Upper lobe of right lung (tissue), 1 donor: Measurements from ENCODE around the gene FRZB. TPM values are rescaled to one million over a fixed set of nuclear protein-coding genes. Genes with fewer than 3 reads are reported as not detected.

ENCODE experiments used
- ATAC-seq: fragments of 200-7000 bp; cut with Tn5 transposase; one replicate; pipeline ENCODE4 v1.9.1; 2020; ENCODE audit warnings: mild to moderate bottlenecking, moderate library complexity
- DNase-seq: peaks from one replicate; pipeline ENCODE4 v3.0.0-alpha.2; 2020
- H3K27ac ChIP-seq: fragments of 200-600 bp; one replicate; pipeline ENCODE4 v1.8.0; 2022
- H3K27me3 ChIP-seq: fragments of 200-600 bp; one replicate; pipeline ENCODE4 v1.8.0; 2022; ENCODE audit warnings: mild to moderate bottlenecking
- H3K36me3 ChIP-seq: fragments of 200-600 bp; one replicate; pipeline ENCODE4 v1.8.0; 2022
- H3K4me1 ChIP-seq: fragments of 200-600 bp; one replicate; pipeline ENCODE4 v1.8.0; 2022
- H3K4me3 ChIP-seq: fragments of 200-600 bp; one replicate; pipeline ENCODE4 v1.8.0; 2022; ENCODE audit warnings: mild to moderate bottlenecking
- H3K9me3 ChIP-seq: fragments of 200-600 bp; one replicate; pipeline ENCODE4 v1.8.0; 2022
- intact Hi-C: fragments of 100-400 bp; cut with DNase I; formaldehyde crosslinking; loops from one replicate; pipeline ENCODE4 v1.11.0; 2022
- total RNA-seq: library from RNA; stranded (reverse); fragmentation: NEBNext Ultra II Directional; extraction: Animal tissue kit (Norgen Biotek cat#: 25700); gene quantifications from one replicate; pipeline ENCODE4 v1.2.1, GENCODE V29; 2021
- TF ChIP-seq, protein P1 (sequence below): fragments of 200-600 bp; IDR thresholded peaks from one replicate; pipeline ENCODE4 v1.8.0; 2022; ENCODE audit warnings: antibody characterized with exemption
- donor health status: DM: no; HTN: yes; CAD: no; lungs with severe emphysema.

FRZB gene
- total RNA-seq, 1 donor from 2014 or later: 14.0 TPM

DNA sequence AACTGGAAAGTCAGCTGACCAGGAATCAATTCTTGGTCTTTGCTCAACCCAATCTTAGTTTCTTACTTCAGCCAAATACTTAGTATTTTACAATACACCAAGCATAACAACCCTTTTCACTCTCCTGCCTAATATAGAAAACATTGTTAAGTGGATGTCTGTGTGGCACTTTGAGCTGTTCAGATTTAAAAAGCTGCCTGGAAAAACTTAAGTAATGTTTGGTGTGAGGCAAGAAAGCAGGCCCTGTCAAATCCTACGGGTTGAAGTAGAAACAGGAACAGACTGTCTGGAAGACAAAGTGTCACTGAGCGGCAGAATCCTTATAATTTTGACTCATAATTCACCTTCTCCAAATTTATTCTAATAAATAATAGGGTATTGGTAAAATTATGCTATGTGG, 37.1 kb upstream of the FRZB start:
- no peaks in the 10 kb centered on the region for H3K27me3 ChIP-seq
- intact Hi-C loops: no loop called here
- DNase-seq: no peak
- no peak for ATAC-seq
- no peaks in the 10 kb centered on the region for H3K9me3 ChIP-seq
- H3K4me1 ChIP-seq: no peaks in the 10 kb centered on the region
- no peak overlapping the region for H3K4me3 ChIP-seq
- peaks cover 5% of the 10 kb centered on the region for H3K36me3 ChIP-seq
- no peak overlapping the region for H3K27ac ChIP-seq
- TF ChIP-seq, protein P1, sequence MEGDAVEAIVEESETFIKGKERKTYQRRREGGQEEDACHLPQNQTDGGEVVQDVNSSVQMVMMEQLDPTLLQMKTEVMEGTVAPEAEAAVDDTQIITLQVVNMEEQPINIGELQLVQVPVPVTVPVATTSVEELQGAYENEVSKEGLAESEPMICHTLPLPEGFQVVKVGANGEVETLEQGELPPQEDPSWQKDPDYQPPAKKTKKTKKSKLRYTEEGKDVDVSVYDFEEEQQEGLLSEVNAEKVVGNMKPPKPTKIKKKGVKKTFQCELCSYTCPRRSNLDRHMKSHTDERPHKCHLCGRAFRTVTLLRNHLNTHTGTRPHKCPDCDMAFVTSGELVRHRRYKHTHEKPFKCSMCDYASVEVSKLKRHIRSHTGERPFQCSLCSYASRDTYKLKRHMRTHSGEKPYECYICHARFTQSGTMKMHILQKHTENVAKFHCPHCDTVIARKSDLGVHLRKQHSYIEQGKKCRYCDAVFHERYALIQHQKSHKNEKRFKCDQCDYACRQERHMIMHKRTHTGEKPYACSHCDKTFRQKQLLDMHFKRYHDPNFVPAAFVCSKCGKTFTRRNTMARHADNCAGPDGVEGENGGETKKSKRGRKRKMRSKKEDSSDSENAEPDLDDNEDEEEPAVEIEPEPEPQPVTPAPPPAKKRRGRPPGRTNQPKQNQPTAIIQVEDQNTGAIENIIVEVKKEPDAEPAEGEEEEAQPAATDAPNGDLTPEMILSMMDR: no peak

DNA sequence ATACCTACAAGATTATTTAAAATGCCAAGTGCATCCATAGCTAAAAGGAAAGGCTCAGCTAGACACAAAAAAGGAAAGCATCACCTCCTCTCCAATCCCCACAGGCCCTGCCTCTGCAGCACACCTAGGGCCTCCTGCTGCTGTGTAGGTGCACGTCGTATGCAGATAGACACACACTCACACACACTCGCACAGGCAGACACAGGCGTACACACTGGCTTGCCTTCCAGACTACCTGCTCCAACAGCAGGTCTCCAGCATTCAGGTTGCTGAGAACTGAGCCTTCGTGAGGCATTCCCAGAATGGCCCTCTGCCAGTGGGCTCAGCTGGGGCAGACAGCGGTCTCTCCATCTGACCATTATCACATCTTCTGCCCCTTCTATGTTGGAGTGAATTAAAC, 35.3 kb upstream of the FRZB start:
- TF ChIP-seq, protein P1: no peak
- H3K9me3 ChIP-seq: no peaks in the 10 kb centered on the region
- ATAC-seq (peak; percentile 30), DNase-seq (no peak)
- intact Hi-C loops: no loop called here
- H3K27me3 ChIP-seq: no peaks in the 10 kb centered on the region
- no peaks in the 10 kb centered on the region for H3K4me1 ChIP-seq
- peaks cover 5% of the 10 kb centered on the region for H3K36me3 ChIP-seq
- no peak overlapping the region for H3K4me3 ChIP-seq
- no peak overlapping the region for H3K27ac ChIP-seq

DNA sequence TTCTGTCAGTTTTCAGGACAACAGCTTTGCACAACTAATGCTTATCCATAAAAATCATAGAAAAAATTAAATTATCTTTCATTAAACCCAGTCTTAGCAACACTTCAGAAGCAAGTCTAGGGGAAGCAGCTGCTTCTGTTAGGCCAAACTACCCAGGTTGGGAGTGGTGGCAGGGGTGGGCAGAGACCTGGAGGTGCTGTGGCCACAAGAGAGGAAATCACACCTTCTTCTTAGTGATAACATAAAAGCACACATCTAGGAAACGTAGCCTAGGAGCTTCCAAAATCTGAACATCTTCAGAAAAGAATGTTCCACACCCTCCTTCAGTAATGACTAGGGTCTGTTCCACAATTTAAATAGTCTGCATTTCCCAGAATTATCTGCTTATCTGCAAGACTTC, 32.3 kb upstream of the FRZB start:
- no peaks in the 10 kb centered on the region for H3K36me3 ChIP-seq
- no peak overlapping the region for H3K4me3 ChIP-seq
- no peaks in the 10 kb centered on the region for H3K27me3 ChIP-seq
- ATAC-seq (no peak), DNase-seq (no peak)
- no peak overlapping the region for H3K27ac ChIP-seq
- intact Hi-C loops: no loop called here
- TF ChIP-seq, protein P1: no peak
- H3K9me3 ChIP-seq: no peaks in the 10 kb centered on the region
- no peaks in the 10 kb centered on the region for H3K4me1 ChIP-seq

DNA sequence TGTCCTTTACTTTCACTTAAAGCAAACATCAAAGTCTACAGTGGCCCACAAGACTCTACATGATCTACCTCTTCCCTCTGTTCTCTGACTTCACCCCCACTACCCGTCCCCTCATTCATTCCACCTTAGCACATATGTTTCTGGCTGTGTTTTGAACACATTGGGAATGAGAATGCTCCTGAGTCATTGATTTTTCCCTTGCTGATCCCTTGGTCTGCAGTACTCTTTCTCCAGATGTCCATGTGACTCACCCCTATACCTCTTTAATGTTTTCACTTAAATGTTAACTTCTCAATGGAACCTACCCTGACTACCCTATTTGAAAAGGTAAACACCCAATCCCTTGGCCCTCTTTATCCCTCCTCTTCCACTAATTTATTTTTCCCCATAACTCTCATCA, 30.7 kb upstream of the FRZB start:
- Histone ChIP-seq H3K4me1 (no peaks in the 10 kb centered on the region), H3K27me3 (no peaks in the 10 kb centered on the region), H3K4me3 (no peak overlapping the region), H3K36me3 (no peaks in the 10 kb centered on the region), H3K9me3 (no peaks in the 10 kb centered on the region), H3K27ac (no peak overlapping the region)
- ATAC-seq (no peak), DNase-seq (no peak)
- TF ChIP-seq, protein P1: no peak
- intact Hi-C loops: no loop called here

DNA sequence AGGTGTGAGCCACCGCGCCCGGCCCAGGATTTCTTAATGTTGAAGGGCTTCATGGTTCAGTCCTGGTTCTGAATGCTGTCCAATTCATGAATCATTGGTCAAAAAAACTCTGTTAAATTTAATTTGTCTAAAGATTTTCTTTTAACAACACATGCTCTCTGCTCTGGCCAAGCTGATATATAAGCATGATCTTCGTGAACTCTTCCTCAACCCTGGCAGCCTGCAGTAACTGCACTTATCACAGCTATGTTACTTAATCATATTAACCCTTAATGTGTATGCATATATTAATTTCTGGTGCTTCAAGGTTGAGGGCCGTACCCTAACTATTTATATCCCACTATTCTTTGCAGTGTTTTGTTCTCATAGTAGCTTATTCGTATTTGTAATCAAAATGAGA, 29.4 kb upstream of the FRZB start:
- ATAC-seq (no peak), DNase-seq (no peak)

More for the DNA sequence above, 29.4 kb upstream of the FRZB start:
- Histone ChIP-seq H3K27ac (no peak overlapping the region), H3K4me3 (no peak overlapping the region), H3K27me3 (no peaks in the 10 kb centered on the region), H3K36me3 (no peaks in the 10 kb centered on the region), H3K9me3 (no peaks in the 10 kb centered on the region), H3K4me1 (no peaks in the 10 kb centered on the region)
- TF ChIP-seq, protein P1: no peak
- intact Hi-C loops: no loop called here
